SJCRH30 (cell line): ENCODE data around the gene SERPINA5. TPM values are rescaled to one million over a fixed set of nuclear protein-coding genes. Genes with fewer than 3 reads are reported as not detected.

Experiments used
- DNase-seq, 2 experiments: peaks; one replicate each; pipeline ENCODE4 v3.0.0-alpha.2; 2015 to 2020
- H3K27ac ChIP-seq: fragments of 250-450 bp; sonication (Bioruptor Pico); 2 replicates; pipeline ENCODE4 v1.5.1; 2020; ENCODE audit warnings: mild to moderate bottlenecking, moderate library complexity
- H3K27me3 ChIP-seq: fragments of 250-450 bp; sonication (Bioruptor Pico); 2 replicates; pipeline ENCODE4 v1.5.1; 2020; ENCODE audit warnings: mild to moderate bottlenecking, moderate library complexity
- H3K36me3 ChIP-seq: fragments of 250-450 bp; sonication (Bioruptor Pico); 2 replicates; pipeline ENCODE4 v1.5.1; 2020; ENCODE audit warnings: mild to moderate bottlenecking, moderate library complexity
- H3K4me1 ChIP-seq: fragments of 250-450 bp; sonication (Bioruptor Pico); 2 replicates; pipeline ENCODE4 v1.5.1; 2020; ENCODE audit warnings: mild to moderate bottlenecking, moderate library complexity
- H3K4me3 ChIP-seq: fragments of 250-450 bp; sonication (Bioruptor Pico); 2 replicates; pipeline ENCODE4 v1.5.1; 2020; ENCODE audit warnings: mild to moderate bottlenecking, moderate library complexity
- H3K9me3 ChIP-seq: fragments of 250-450 bp; sonication (Bioruptor Pico); replicated peaks from 2 replicates; pipeline ENCODE4 v1.5.1; 2020; ENCODE audit warnings: mild to moderate bottlenecking, moderate library complexity
- total RNA-seq: library from RNA; depleted of rRNA; stranded (reverse); fragments of >200 nt; shearing (Covaris generic); gene quantifications from 2 replicates; pipeline ENCODE4 v1.2.3, GENCODE V29; 2014

Gene SERPINA5
- total RNA-seq, 1 experiment from 2014 or later = 0.14 TPM

DNA sequence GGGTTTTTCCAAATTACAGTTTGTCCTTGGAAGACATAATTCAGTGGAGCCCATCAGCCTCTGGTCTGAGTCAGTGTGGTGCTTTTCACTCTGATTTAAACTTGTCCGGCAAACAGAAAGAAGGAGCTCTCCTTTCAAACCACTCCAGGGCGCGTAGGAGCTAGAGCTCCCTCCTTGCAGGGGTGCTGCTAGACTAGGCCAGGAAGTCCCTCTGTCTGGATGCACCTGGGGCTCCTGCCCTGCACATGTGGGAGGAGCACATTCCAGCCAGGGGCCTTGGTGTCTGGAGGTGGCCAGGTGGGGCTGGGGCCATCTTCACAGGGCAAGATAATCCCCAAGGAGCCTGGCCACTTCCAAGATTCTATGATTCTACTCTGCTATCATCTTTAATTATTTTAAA, 34.0 kb downstream of the SERPINA5 start:
- H3K27ac ChIP-seq = no peak overlapping the region
- no peak for DNase-seq
- no peaks in the 10 kb centered on the region for H3K4me1 ChIP-seq
- H3K4me3 ChIP-seq = no peak overlapping the region
- H3K36me3 ChIP-seq = no peaks in the 10 kb centered on the region
- no peaks in the 10 kb centered on the region for H3K27me3 ChIP-seq
- peaks cover 3% of the 10 kb centered on the region; the same call in 1 of the 2 replicates for H3K9me3 ChIP-seq

DNA sequence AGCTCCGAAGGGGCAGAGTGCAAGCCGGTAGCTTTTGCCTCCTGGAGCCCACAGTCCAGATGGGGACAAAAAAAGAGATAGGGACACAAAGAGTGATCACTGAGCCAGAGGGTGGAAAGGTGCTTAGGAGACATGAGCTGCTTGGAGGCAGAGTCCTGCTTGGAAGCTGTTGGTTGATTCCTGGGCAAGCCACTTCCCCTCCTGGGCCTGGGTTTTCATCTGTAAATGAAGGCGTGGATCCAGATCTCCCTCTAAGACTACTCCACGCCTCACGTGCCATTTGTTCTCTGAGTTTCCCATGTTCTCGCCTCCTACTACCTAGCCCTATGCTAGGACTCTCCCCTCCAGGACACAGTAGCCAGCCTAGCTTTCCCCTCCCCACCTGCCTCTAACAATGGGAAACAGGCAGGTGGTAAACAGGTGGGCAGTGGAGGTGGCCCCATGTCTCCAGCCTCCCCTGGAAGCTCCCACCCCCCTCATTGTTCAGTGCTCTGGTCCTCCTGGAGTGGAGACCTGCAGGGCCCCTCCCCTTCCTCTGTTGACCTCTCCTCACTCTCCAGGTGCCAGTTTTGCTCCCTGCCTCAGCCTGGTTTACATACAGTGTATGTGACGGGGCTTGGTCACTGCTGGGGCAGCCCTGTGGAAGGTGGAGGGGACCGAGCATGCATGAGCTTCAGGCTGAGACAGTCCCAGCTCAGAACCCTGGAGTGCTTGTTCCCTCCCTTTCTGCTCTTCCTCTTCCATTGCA, 34.8 kb downstream of the SERPINA5 start:
- H3K4me1 ChIP-seq = no peaks in the 10 kb centered on the region
- peaks cover 3% of the 10 kb centered on the region; the same call in 1 of the 2 replicates for H3K9me3 ChIP-seq
- DNase-seq = no peak

DNA sequence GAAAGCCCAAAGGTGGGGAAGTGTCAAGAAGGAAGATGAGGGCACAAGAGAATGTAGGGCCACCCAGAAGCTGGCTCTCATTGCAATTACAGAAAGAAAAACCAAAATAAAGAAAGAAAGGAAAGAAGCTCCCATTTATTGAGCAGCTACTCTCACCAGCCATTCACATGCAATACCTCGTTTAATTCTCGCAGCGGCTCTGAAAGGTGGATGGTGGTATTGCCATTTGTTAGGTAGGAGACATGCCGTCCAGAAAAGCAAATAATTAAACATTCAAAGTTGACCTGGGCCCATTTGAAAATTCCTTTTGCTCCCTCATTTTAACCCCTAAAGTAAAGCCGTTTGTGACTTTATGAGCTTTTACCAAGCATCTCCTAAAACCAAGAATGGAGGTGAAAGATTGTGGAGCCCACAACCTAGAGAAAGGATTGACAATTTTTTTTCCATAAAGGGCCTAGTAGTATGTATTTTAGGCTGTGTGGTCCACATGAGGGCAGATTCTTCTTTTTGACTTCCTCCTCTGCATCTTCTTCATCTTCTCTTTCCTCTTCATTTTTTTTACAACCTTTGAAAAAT, 36.2 kb downstream of the SERPINA5 start:
- Histone ChIP-seq H3K27ac (no peak overlapping the region), H3K9me3 (peaks cover 3% of the 10 kb centered on the region; the same call in 1 of the 2 replicates), H3K36me3 (no peaks in the 10 kb centered on the region), H3K4me3 (no peak overlapping the region), H3K27me3 (no peaks in the 10 kb centered on the region), H3K4me1 (no peaks in the 10 kb centered on the region)
- no peak for DNase-seq

More for the DNA sequence above, 34.8 kb downstream of the SERPINA5 start:
- H3K4me3 ChIP-seq = no peak overlapping the region
- H3K27me3 ChIP-seq = no peaks in the 10 kb centered on the region
- no peak overlapping the region for H3K27ac ChIP-seq
- H3K36me3 ChIP-seq = no peaks in the 10 kb centered on the region

DNA sequence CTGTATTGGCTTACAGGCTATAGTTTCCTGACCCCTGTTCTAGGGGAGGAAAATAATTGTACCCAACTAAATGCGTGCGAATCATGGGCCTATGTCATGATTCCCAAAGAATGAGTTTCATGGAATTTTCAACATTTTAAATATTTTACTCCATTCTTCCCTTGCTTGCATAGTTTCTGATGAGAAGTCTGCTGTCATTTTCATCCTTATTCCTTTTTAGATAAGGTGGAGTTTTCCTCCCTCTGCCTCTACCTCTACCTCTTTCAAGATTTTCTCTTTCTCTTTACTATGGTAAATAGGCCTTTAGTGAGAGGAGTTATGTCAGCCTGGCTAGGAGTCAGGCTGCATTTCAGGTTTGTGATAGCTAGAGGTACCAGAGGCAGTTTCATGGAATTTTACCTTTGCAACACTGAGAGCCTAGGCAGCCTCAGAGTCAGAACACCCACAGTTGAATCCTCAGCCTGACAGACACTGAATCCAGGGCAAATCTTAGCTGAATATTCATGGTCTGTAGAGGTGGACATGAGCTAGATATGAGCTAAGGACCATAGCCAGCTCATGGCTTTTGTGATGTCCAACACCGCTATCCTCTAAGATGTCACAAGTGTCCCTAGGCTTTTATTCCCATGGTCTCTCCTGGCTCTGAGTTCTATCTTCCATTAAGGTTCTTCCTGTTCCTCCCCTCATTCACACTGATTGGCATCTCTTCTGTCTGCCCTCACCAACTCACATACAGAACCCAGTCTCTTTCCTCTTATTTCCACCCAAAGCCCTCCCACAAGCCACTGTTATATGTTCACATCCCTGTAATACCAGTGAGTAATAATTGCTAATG, 37.0 kb downstream of the SERPINA5 start:
- Histone ChIP-seq H3K27ac (no peak overlapping the region), H3K9me3 (peaks cover 3% of the 10 kb centered on the region; the same call in 1 of the 2 replicates), H3K36me3 (no peaks in the 10 kb centered on the region), H3K4me3 (no peak overlapping the region), H3K4me1 (no peaks in the 10 kb centered on the region), H3K27me3 (no peaks in the 10 kb centered on the region; the same call in 1 of the 2 replicates)
- DNase-seq = no peak

DNA sequence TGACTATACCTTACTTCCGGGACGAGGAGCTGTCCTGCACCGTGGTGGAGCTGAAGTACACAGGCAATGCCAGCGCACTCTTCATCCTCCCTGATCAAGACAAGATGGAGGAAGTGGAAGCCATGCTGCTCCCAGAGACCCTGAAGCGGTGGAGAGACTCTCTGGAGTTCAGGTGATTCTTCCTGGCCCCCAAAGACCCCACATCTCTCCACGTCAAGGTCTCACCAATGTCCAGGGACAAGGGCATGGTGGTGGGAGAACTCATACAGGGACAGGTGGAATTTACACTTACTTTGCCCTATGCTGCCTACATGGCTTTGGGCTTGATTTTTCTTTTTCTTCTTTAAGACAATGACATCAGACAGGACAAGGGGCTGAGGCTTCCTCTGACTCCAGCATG, 38.1 kb downstream of the SERPINA5 start:
- Histone ChIP-seq H3K4me3 (no peak overlapping the region), H3K4me1 (no peaks in the 10 kb centered on the region), H3K9me3 (peaks cover 3% of the 10 kb centered on the region; the same call in 1 of the 2 replicates), H3K36me3 (no peaks in the 10 kb centered on the region), H3K27ac (no peak overlapping the region), H3K27me3 (peaks cover 5% of the 10 kb centered on the region; the same call in 1 of the 2 replicates)
- DNase-seq = no peak

DNA sequence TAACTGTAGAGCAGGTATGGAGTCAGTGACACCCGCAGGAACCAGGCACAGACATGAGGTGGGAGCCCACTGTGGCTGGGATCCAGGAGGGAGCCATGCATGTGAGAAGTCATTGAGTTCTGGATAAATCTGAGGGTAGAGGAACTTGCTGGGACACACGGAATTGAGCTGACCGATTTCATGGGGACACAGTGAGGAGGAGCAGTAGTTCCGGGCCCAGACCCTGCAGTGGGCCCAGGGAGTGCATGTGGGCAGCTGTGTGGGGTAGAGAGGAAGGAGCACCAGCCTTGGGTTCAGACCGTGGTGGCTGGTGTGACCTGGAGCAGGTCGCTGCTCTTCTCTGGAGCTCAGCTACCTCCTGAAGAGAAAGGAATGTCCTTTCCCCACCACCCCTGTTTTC, 39.4 kb downstream of the SERPINA5 start:
- no peak overlapping the region for H3K4me3 ChIP-seq
- H3K9me3 ChIP-seq = peaks cover 3% of the 10 kb centered on the region; the same call in 1 of the 2 replicates
- no peak for DNase-seq
- no peaks in the 10 kb centered on the region for H3K4me1 ChIP-seq
- no peak overlapping the region for H3K27ac ChIP-seq
- no peaks in the 10 kb centered on the region for H3K36me3 ChIP-seq
- peaks cover 5% of the 10 kb centered on the region; the same call in 1 of the 2 replicates for H3K27me3 ChIP-seq

DNA sequence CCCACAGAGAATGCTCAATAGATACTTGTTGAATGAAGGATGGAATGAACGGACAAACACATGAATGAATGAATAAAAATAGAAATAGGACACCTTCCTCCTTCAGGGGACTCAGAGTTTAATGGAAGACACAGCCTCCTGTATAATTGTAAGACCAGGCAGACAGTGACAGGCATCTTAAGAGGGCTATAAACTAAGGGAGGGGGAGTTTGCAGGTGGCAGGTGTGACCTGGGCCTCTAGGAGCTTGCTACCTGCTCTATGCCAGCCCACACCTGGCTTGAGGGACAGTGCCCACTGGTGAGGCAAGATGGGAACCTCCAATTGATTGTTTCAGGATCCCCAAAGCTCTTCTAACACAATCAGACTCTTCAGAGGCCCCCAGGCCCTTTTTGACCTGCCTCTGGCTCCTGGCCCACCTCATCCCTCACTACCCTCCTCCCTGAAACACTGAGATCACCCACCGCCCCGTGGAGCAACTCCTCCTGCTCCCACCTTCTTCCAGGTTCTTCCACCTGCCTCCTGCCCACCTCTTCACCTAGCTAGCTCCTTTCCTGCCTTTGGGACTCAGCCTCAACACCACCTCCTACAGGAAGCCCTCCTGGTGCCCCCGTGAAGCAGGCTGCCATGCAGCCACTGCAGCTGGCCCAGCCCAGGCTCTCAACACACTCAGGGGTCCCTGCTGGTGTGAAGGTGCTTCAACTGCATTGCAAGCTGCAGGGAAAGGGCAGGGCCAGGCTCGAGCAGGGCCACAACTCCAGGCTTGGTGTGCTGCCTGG, 40.3 kb downstream of the SERPINA5 start:
- Histone ChIP-seq H3K27me3 (peaks cover 5% of the 10 kb centered on the region; the same call in 1 of the 2 replicates), H3K4me3 (no peak overlapping the region), H3K9me3 (peaks cover 3% of the 10 kb centered on the region; the same call in 1 of the 2 replicates), H3K36me3 (no peaks in the 10 kb centered on the region), H3K27ac (no peak overlapping the region), H3K4me1 (no peaks in the 10 kb centered on the region)
- no peak for DNase-seq

DNA sequence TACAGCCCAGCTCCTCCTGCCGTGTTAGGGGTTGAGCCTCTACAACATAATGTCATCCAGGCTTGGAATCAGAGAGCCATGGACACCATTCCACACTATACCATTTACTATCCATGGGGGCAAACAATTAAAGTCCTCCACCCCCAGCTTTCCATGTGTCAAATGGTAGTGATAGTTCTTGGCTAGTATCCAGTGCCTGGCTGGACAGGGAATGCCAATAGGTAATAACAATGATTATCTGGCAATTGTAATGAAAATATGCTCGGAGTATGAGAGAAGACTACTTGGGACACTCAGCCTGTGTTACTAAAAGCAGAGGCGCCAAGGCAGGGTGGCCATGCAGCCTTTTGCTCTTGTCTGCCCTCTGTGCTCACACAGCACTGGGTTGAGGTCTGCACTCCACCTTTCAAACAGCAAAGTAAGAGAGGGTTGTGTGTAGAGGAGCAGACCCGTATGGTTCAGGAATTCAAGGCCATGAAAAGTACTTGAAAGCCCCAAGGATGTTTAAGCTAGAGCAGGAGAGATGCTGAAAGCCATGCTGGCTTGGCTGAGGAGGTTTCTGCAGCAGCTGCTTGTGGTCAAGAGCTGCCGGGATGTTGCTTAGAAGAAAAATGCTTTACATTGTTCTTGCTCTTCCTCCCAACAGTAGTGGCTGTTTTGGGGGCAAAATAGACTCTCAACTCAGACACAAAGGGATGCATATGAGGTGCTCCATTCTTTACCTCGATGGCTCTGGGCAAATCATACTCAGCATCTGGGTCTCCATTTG, 41.6 kb downstream of the SERPINA5 start:
- peak in 1 of 2 experiments; percentile 12 for DNase-seq
- H3K36me3 ChIP-seq = no peaks in the 10 kb centered on the region
- H3K27me3 ChIP-seq = peaks cover 5% of the 10 kb centered on the region; the same call in 1 of the 2 replicates
- H3K27ac ChIP-seq = no peak overlapping the region
- peaks cover 3% of the 10 kb centered on the region; the same call in 1 of the 2 replicates for H3K9me3 ChIP-seq
- no peaks in the 10 kb centered on the region for H3K4me1 ChIP-seq
- no peak overlapping the region for H3K4me3 ChIP-seq

DNA sequence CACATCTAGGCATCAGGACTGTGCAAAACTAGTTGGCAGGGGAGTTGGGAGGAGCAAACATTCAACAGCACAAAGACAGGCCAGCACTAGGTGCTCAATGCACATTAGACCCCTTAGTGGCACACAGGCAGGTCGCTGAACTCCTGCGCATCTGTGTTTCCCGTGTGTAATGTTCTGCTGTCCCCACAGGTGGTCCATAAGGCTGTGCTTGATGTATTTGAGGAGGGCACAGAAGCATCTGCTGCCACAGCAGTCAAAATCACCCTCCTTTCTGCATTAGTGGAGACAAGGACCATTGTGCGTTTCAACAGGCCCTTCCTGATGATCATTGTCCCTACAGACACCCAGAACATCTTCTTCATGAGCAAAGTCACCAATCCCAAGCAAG, 42.2 kb downstream of the SERPINA5 start:
- H3K27me3 ChIP-seq = peaks cover 5% of the 10 kb centered on the region; the same call in 1 of the 2 replicates
- no peak overlapping the region for H3K27ac ChIP-seq
- H3K4me3 ChIP-seq = no peak overlapping the region
- no peaks in the 10 kb centered on the region for H3K36me3 ChIP-seq
- no peaks in the 10 kb centered on the region for H3K9me3 ChIP-seq
- no peak for DNase-seq
- no peaks in the 10 kb centered on the region for H3K4me1 ChIP-seq

DNA sequence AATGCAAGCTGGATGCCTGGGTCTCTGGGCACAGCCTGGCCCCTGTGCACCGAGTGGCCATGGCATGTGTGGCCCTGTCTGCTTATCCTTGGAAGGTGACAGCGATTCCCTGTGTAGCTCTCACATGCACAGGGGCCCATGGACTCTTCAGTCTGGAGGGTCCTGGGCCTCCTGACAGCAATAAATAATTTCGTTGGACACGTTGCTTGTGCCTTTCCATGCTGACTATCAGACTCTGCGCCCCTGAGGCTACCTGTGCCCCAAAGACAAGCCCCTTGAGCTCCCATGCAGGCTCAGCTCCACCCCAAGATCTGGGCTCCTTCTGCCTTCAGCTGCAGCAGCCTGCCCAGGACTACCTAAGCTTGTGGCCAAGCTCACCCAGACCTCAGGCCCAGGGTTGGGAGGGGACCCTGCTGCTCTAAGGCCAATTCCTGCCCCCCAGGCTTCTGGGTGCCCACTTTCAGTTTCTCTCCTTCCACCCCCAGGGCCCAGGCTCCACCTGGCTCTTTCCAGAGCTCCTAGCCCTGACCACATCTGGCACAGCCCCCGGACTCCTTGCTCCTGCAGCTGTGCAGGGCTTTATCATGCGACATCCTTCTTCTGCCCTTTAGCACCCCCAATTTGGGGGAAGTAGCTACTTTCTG, 42.8 kb downstream of the SERPINA5 start:
- Histone ChIP-seq H3K4me3 (no peak overlapping the region), H3K36me3 (no peaks in the 10 kb centered on the region), H3K27ac (no peak overlapping the region), H3K27me3 (peaks cover 5% of the 10 kb centered on the region; the same call in 1 of the 2 replicates), H3K4me1 (no peaks in the 10 kb centered on the region), H3K9me3 (no peaks in the 10 kb centered on the region)
- no peak for DNase-seq

DNA sequence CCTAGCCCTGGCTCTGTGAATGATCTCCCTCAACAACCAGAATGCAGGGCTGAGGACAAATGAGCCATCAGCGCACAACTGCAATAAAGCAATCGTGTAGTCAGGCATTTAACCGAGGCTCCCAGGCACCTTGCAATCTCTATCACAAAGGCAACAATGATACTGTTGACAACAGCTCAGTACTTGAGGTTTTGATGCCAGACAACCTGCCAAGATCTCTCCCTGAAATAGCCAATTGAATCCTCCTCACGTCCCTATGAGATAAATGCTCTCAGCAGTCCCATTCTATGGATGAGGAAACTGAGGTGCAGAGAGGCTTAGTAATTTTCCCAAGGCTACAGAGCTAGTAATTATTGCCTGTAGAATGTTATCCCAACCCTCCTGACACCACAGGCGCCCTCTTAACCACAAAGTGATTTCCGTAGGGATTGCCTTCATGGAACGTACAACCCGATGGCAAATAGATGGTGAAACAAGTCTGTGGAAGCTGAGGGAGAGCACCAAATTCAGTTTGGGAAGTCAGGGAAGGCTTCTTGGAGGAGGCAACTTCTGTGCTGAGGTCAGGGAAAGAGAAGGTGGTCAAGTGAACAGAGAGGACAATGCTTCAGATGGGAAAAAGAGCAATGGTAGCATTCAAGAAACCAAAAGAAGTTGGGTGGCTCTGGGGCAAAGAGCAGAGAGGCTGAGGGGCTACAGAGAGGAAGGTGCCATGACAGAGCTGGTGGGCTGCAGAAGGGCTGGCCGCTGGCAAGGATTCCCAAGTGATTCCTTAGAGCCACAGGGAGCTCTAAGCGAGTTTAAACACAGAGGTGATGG, 43.5 kb downstream of the SERPINA5 start:
- Histone ChIP-seq H3K36me3 (no peaks in the 10 kb centered on the region), H3K4me1 (no peaks in the 10 kb centered on the region), H3K4me3 (no peak overlapping the region), H3K27ac (no peak overlapping the region), H3K27me3 (peaks cover 5% of the 10 kb centered on the region; the same call in 1 of the 2 replicates), H3K9me3 (no peaks in the 10 kb centered on the region)
- no peak for DNase-seq

DNA sequence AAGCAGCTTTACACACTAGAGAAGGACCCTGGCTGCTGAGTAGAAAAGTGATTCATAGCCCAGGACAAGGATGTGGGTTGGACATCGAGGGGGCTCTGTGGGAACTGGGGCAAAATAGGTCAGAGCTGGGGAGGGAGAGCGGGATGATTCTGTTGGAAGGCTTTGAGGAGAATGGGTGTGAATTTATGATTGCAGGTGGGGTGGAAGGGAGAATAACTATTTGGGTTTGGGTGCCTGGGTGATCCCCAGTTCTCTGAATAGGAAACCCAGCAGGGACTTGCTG, 44.1 kb downstream of the SERPINA5 start:
- no peak overlapping the region for H3K27ac ChIP-seq
- no peaks in the 10 kb centered on the region for H3K4me1 ChIP-seq
- H3K36me3 ChIP-seq = no peaks in the 10 kb centered on the region
- no peaks in the 10 kb centered on the region for H3K9me3 ChIP-seq
- no peak overlapping the region for H3K4me3 ChIP-seq
- peaks cover 5% of the 10 kb centered on the region; the same call in 1 of the 2 replicates for H3K27me3 ChIP-seq
- no peak for DNase-seq

DNA sequence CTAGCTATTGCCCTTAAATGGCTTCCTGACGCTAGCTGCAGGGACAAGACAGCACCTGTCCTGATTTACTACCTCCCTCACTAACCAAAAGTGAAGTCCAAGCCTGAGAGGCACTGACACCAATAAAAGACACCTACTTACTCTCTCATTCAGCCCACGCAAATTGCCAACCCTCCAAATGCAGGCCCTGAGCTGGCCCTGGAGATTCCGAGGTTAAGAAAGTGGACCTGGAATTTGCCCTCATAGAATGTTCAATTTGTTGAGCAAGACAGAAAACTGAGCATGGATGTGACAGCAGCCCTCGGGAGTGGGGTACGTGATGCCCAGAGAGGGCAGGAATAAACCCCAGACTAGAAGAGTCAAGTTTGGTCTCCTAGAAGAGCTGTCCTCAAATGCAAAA, 47.4 kb downstream of the SERPINA5 start:
- no peak overlapping the region for H3K27ac ChIP-seq
- H3K27me3 ChIP-seq = peaks cover 5% of the 10 kb centered on the region; the same call in 1 of the 2 replicates
- DNase-seq = no peak

More for the DNA sequence above, 47.4 kb downstream of the SERPINA5 start:
- Histone ChIP-seq H3K9me3 (no peaks in the 10 kb centered on the region), H3K4me3 (no peak overlapping the region), H3K36me3 (no peaks in the 10 kb centered on the region), H3K4me1 (no peaks in the 10 kb centered on the region)
